SK-N-SH treated with all-trans-retinoic acid at 6 μM for 48 hours (cell line): ENCODE results near the gene GABRR3.

Source experiments
- ARNTL ChIP-seq: fragments of 450-650 bp; formaldehyde crosslinking; IDR thresholded peaks from 2 replicates; pipeline ENCODE4 v1.5.0; 2020; ENCODE audit warnings: low read depth, mild to moderate bottlenecking, moderate library complexity, borderline replicate concordance
- CREB5 ChIP-seq: fragments of 250-450 bp; sonication (Bioruptor Pico); IDR thresholded peaks from 2 replicates; pipeline ENCODE4 v1.5.1; 2020; ENCODE audit warnings: low read depth, mild to moderate bottlenecking, moderate library complexity
- GLIS3 ChIP-seq: fragments of 250-450 bp; sonication (Bioruptor Pico); IDR thresholded peaks from 2 replicates; pipeline ENCODE4 v1.5.0; 2020; ENCODE audit warnings: mild to moderate bottlenecking, moderate library complexity
- ISL1 ChIP-seq: fragments of 250-450 bp; sonication (Bioruptor Pico); IDR thresholded peaks from 2 replicates; pipeline ENCODE4 v2.1.2; 2022; ENCODE audit warnings: mild to moderate bottlenecking, moderate library complexity
- OSR1 ChIP-seq: fragments of 250-450 bp; sonication (Bioruptor Pico); IDR thresholded peaks from 2 replicates; pipeline ENCODE4 v1.8.0; 2022; ENCODE audit warnings: moderate library complexity, mild to moderate bottlenecking, inconsistent platforms
- RARB ChIP-seq: fragments of 250-450 bp; sonication (Bioruptor Pico); IDR thresholded peaks from 2 replicates; pipeline ENCODE4 v1.8.0; 2021; ENCODE audit warnings: mild to moderate bottlenecking, moderate library complexity
- TCF4 ChIP-seq: fragments of 250-450 bp; sonication (Bioruptor Pico); IDR thresholded peaks from 2 replicates; pipeline ENCODE4 v1.8.0; 2021; ENCODE audit warnings: mild to moderate bottlenecking, moderate library complexity, borderline replicate concordance
- TSHZ2 ChIP-seq: fragments of 250-450 bp; sonication (Bioruptor Pico); IDR thresholded peaks from 2 replicates; pipeline ENCODE4 v1.5.0; 2020; ENCODE audit warnings: mild to moderate bottlenecking, moderate library complexity
- ZFP3 ChIP-seq: fragments of 250-450 bp; sonication (Bioruptor Pico); IDR thresholded peaks from 2 replicates; pipeline ENCODE4 v1.5.0; 2020; ENCODE audit warnings: mild to moderate bottlenecking, moderate library complexity
- ZFP30 ChIP-seq: fragments of 450-650 bp; formaldehyde crosslinking; IDR thresholded peaks from 2 replicates; pipeline ENCODE4 v1.5.0; 2022; ENCODE audit warnings: mild to moderate bottlenecking, moderate library complexity
- ZNF70 ChIP-seq: fragments of 450-650 bp; formaldehyde crosslinking; IDR thresholded peaks from 2 replicates; pipeline ENCODE4 v1.5.0; 2020; ENCODE audit warnings: mild to moderate bottlenecking, moderate library complexity
- ZNF8 ChIP-seq: fragments of 450-650 bp; formaldehyde crosslinking; IDR thresholded peaks from 2 replicates; pipeline ENCODE4 v1.5.0; 2020; ENCODE audit warnings: mild to moderate bottlenecking, moderate library complexity
- TF ChIP-seq, protein P1 (sequence below): fragments of 250-450 bp; sonication (Bioruptor Pico); IDR thresholded peaks from 2 replicates; pipeline ENCODE4 v1.8.0; 2020; ENCODE audit warnings: mild to moderate bottlenecking, moderate library complexity, borderline replicate concordance

DNA sequence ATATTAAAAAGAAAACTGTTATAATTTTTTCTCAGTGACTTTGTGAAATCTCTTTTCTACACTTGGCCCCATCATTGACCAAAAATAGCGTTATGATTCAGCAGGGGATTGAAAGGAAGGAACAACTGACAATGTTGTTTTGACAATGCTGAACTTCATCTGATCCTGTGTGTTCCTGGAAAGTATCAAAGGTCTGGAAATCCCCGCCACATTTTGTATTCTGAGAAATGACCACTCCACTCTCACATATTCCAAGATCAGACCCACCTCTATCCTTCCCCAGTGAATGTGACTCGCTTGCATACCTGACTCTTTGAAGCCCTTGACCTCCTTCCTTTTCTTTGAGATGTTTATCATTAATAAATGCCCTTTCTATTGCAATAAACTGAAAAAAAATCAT, 53.2 kb downstream of the GABRR3 start:
- no peak for TF ChIP-seq ZFP30 (CRISPR knock-in tag)
- no peak for TF ChIP-seq ISL1 (CRISPR knock-in tag)
- TF ChIP-seq RARB (CRISPR knock-in tag): no peak
- no peak for TF ChIP-seq TCF4 (CRISPR knock-in tag)
- TF ChIP-seq ARNTL (CRISPR knock-in tag): no peak
- TF ChIP-seq, protein P1, sequence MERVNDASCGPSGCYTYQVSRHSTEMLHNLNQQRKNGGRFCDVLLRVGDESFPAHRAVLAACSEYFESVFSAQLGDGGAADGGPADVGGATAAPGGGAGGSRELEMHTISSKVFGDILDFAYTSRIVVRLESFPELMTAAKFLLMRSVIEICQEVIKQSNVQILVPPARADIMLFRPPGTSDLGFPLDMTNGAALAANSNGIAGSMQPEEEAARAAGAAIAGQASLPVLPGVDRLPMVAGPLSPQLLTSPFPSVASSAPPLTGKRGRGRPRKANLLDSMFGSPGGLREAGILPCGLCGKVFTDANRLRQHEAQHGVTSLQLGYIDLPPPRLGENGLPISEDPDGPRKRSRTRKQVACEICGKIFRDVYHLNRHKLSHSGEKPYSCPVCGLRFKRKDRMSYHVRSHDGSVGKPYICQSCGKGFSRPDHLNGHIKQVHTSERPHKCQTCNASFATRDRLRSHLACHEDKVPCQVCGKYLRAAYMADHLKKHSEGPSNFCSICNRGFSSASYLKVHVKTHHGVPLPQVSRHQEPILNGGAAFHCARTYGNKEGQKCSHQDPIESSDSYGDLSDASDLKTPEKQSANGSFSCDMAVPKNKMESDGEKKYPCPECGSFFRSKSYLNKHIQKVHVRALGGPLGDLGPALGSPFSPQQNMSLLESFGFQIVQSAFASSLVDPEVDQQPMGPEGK: no peak
- TF ChIP-seq ZNF70 (CRISPR knock-in tag): no peak
- no peak for TF ChIP-seq CREB5 (CRISPR knock-in tag)
- TF ChIP-seq ZFP3 (CRISPR knock-in tag): no peak
- TF ChIP-seq GLIS3 (CRISPR knock-in tag): no peak
- TF ChIP-seq OSR1 (CRISPR knock-in tag): no peak
- TF ChIP-seq ZNF8 (CRISPR knock-in tag): no peak
- TF ChIP-seq TSHZ2 (CRISPR knock-in tag): no peak
